SKM-1 treated with dmso at 0.1 percent for 144 hours (cell line): Measurements from ENCODE around the gene FAM163B.

ENCODE experiments used
- DNase-seq: peaks from one replicate; lab custom pipeline; 2025; ENCODE audit not compliant: unreplicated experiment; lab: John Stamatoyannopoulos, UW

Gene FAM163B

GRCh38 chr9:133600739-133601138, 8.4 kb downstream of the FAM163B start:
- DNase-seq = no peak

GRCh38 chr9:133599470-133600173, 9.6 kb downstream of the FAM163B start:
- no peak for DNase-seq

DNA sequence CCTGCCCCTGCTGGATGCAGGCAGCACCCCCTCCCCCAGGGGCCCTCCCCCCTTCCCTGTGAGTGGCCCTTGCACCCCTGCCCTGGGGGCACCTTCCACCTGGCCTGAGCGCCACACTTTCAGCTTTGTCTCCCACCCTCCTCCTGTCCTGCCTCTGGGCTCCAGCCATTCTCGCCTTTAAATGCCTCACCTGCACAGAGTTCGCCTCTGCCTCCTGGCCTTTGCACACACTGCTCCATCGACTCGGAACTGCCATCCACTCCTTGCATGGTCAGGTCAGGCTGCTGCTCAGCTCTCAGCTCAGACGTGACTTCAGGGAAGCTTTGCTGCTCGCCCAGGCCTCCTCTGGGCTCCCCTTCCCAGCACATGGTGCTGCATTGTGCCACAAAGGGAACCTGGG, 10.2 kb downstream of the FAM163B start:
- DNase-seq = no peak

DNA sequence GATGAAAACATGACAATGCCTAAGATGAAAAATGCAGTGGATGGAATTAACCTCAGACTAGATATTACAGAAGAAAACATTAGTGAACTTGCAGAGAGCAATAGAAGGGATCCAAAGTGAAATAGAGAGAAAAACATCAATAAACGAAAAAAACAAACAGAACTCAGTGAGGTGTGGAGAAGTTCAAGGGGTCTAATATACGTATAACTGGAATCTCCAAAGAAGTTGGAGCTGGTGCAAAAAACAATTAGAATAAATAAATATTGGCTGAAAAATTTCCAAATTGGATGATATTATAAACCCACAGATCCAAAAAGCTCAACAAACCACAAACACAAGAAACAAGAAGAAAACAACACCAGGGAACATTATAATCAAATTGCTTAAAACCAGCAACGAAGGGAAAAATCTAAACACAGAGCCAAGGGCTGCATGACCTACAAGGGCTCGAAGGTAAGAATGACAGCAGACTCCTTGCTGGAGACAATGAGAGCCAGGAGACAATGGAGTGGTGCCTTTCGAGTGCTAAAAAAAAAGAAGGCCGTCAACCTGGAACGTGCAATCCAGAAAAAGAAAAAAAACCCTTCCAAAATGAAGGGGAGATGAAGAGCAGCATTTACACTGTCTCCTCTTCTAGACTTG, 11.8 kb downstream of the FAM163B start:
- DNase-seq = no peak

- DNase-seq = no peak
These were observed 13.3 kb downstream of the FAM163B start for GRCh38 chr9:133595910-133596309.

- no peak for DNase-seq
These were observed 14.9 kb downstream of the FAM163B start for GRCh38 chr9:133594310-133594709.

- DNase-seq = no peak
These were observed 15.5 kb downstream of the FAM163B start for GRCh38 chr9:133593587-133594253.

GRCh38 chr9:133592731-133593409, 16.3 kb downstream of the FAM163B start:
- DNase-seq = no peak

- no peak for DNase-seq
These were observed 17.2 kb downstream of the FAM163B start for GRCh38 chr9:133591985-133592384.

DNA sequence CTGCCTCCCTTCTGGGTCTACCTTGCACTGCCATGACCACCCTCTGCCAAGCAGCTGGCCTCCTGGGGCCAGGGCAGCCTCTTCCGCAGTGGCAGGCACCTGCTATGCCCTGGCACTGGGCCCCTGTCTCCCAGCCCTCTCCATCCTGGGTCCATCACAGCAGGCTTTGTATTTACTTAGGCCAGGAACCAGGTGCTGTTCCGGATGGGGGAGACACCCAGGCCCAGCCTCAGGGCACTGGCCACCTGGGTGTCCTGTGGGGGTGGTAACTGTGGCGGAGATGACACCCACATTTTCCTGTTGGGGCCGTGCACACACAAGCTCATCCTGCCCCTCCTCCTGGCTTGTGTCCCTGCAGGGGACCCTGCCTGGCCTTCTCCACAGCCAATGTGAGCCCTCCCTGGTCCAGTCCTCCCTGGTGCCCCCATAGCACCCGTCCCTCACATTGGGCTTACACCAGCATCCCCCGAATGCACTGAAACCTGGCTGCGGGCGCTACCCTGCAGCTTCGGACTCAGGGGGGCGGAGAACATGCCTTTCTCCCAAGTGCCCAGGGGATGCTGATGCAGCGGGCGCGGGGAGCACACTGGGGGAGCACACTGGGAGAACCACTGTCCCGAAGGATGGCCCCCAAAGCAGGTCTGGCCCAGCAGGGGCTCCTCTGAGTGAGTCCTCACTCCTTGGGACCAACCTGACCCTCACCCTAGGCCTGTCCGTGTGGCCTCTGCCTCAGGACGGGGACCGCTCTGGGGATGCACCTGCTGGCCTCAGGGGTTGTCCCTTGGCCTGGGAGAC, 17.9 kb downstream of the FAM163B start:
- DNase-seq = no peak

DNA sequence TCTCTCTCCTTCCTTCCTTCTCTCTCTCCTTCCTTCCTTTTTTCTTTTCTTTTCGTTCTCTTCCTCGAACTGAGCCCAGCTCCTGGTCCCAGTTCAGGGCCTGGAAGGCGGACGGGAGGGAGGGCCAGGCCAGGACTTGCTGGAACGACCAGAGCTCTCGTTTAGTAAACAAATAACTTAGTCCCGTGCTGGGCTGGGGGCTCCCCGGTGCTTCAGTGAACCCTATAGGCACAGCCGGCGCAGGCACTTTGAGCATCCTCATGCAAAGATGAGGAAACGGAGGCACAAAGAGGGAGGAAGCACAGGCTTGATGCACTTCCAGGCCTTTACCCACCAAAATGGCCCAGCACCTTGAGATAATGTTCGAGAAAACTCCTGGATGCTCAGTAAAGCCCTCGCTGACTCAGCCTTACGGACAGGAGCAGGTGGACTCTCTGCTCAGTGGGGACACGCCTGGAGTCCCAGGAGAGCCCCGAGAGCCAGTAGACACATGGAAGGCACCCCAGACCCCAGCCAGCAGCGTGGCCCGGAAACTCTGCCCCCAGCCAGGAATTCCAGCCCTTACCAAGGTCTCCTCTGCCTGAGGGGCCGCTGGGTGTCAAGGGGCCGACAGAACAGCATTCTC, 18.8 kb downstream of the FAM163B start:
- no peak for DNase-seq

DNA sequence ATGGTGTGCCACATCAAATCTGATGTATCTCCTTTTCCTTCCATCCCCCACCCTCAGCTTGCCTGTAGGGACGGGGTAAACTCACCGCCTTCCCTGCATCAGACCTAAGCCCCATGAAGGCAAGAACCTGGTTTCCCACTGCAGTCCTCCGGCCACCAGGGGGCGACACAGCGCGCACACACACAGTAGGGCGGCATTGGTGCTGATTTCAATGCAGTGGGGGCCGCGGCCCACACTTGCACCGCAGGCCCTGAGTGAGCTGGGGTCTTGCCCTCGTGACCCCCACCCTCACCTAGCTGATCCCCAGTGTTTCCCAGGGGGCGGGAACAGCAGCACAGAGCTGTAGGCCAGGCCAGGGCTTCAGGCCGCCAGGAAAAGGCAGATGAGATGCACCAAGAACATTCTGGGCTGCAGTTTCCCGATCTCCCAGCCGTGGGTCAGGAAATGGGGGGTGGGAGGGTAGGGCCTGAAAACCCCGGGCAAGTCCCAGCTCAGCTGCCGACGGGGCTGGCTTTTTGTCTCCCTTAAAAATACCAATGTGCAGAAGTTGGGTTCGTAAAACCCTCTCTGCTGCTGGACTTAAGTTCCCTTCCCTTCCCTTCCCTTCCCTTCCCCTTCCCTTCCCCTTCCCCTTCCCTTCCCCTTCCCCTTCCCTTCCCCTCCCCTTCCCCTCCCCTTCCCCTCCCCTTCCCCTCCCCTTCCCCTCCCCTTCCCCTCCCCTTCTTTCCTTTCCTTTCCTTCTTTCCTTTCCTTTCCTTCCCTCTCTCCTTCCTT, 19.5 kb downstream of the FAM163B start:
- DNase-seq = no peak

GRCh38 chr9:133587466-133587865, 21.7 kb downstream of the FAM163B start:
- no peak for DNase-seq

- no peak for DNase-seq
These were observed 22.1 kb downstream of the FAM163B start for GRCh38 chr9:133587051-133587450.

- DNase-seq = no peak
These were observed 23.5 kb downstream of the FAM163B start for GRCh38 chr9:133585481-133586351.

- no peak for DNase-seq
These were observed 24.4 kb downstream of the FAM163B start for GRCh38 chr9:133584559-133585476.

DNA sequence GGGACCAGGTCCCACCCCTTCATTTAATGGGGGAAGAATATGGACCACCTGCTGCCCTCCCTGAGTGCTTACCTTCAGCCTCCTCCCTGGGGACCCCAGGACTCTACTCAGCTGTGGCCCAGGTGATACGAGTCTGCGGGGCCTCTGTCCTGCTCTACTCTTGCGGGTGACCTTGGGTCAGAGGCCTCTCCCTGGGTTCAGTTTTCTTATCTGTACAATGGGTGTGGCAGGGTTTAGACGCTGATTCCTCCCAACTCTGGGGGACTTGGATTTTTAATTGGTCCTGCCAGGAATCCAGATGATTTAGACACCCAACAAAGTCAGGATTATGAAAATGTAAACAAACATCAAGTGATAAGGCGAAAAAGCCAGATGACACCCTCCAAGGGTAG, 25.0 kb downstream of the FAM163B start:
- no peak for DNase-seq

DNA sequence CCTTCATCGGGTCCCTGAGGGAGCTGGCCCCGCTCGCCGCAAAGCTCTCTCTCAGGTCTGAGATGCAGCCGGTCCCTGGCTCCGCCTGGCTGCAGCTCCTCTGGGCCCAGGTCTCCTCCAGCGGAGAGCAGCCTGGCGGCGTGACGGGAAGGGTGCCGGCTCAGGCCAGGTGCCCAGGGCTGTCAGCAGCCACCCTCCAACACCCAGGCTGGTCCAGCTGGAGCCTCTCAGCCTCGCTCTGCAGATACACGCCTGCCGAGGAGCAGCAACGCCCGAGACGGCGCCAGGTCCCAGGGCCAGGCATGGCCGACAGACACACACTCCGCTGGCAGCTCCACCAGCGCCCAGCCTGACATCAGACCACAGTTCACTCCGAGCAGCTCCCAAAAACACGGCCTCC, 25.6 kb downstream of the FAM163B start:
- no peak for DNase-seq
